ENCODE data around the gene SLC31A1.

SLC31A1 gene

DNA sequence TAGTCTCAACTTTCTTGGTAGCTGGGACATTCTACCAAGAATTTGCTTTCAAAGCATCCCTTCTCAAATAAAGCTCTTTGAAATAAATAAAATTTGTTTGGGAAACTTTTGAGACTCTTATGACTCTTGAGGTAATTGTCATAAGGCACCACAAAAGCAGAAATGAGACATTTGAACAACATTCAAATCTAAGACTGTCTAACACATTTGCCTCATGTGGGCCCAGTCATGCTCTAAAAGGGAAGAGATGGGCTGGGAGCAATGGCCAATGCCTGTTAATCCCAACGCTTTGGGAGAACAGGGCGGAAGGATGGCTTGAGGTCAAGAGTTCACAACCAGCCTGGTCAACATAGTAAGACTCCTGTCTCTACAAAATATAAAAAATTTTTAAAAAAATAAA, 44.1 kb upstream of the SLC31A1 start:
- H3K9ac ChIP-seq (ENCODE audit: low read length) = no peak overlapping the region
- H3K27ac ChIP-seq (ENCODE audit: low read depth, low read length) = no peak overlapping the region
- TF ChIP-seq, protein P1, sequence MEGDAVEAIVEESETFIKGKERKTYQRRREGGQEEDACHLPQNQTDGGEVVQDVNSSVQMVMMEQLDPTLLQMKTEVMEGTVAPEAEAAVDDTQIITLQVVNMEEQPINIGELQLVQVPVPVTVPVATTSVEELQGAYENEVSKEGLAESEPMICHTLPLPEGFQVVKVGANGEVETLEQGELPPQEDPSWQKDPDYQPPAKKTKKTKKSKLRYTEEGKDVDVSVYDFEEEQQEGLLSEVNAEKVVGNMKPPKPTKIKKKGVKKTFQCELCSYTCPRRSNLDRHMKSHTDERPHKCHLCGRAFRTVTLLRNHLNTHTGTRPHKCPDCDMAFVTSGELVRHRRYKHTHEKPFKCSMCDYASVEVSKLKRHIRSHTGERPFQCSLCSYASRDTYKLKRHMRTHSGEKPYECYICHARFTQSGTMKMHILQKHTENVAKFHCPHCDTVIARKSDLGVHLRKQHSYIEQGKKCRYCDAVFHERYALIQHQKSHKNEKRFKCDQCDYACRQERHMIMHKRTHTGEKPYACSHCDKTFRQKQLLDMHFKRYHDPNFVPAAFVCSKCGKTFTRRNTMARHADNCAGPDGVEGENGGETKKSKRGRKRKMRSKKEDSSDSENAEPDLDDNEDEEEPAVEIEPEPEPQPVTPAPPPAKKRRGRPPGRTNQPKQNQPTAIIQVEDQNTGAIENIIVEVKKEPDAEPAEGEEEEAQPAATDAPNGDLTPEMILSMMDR (IDR thresholded peaks at IDR 0.05; ENCODE audit: insufficient read depth, low read length, poor library complexity, severe bottlenecking) = no peak
- no peak for TF ChIP-seq EZH2phosphoT487 (conservative IDR thresholded peaks at IDR 0.05; ENCODE audit: low read length)
- 0 out of 2 replicates have a peak, but pooled peaks cover 3% of the 10 kb centered on the region for H3F3A ChIP-seq (ENCODE audit: insufficient read depth)
- no peaks in the 10 kb centered on the region for H3K9me3 ChIP-seq (ENCODE audit: insufficient read depth, low read length)
- no peaks in the 10 kb centered on the region for H3K27me3 ChIP-seq (ENCODE audit: low read length)
- no peaks in the 10 kb centered on the region for H3K79me2 ChIP-seq (ENCODE audit: insufficient read depth, low read length)
- no peaks in the 10 kb centered on the region for H4K20me1 ChIP-seq (ENCODE audit: low read depth, low read length)
- H3K9me2 ChIP-seq (replicated peaks; ENCODE audit: insufficient read depth, low read length) = no peaks in the 10 kb centered on the region
- H3K4me2 ChIP-seq (ENCODE audit: low read depth, low read length, poor library complexity, severe bottlenecking) = no peak overlapping the region
- H3K36me3 ChIP-seq (ENCODE audit: low read length) = peaks cover 80% of the 10 kb centered on the region
- H2AFZ ChIP-seq (ENCODE audit: low read depth, low read length, severe bottlenecking) = no peak overlapping the region
- no peak overlapping the region for H3K4me3 ChIP-seq (ENCODE audit: insufficient read depth, low read length, poor library complexity, severe bottlenecking)

DNA sequence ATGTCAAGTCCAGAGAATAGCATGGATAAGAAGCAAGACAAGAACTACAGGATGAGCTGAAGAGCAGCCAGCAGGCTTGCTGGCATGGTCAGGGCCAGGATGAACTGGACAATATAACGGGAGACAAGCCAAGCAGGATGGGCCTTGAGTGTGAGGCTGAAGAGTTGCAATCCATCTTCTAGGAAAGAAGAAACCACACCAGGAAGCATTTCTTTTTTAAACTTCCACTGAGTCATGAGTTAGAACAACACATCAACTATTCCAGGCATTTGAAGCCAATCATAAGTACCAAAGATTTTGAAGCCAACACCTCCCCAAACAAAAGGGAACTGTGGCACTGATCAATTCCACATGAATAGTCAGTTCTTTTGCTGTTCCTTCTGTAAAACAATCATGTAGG, 43.3 kb upstream of the SLC31A1 start:
- Histone ChIP-seq H3K9me2 (replicated peaks; ENCODE audit: insufficient read depth, low read length) (no peaks in the 10 kb centered on the region), H3K4me2 (ENCODE audit: low read depth, low read length, poor library complexity, severe bottlenecking) (no peak overlapping the region), H3K27me3 (ENCODE audit: low read length) (no peaks in the 10 kb centered on the region), H3K36me3 (ENCODE audit: low read length) (peaks cover 80% of the 10 kb centered on the region), H2AFZ (ENCODE audit: low read depth, low read length, severe bottlenecking) (no peak overlapping the region), H4K20me1 (ENCODE audit: low read depth, low read length) (no peaks in the 10 kb centered on the region), H3K27ac (ENCODE audit: low read depth, low read length) (no peak overlapping the region), H3K4me3 (ENCODE audit: insufficient read depth, low read length, poor library complexity, severe bottlenecking) (no peak overlapping the region), H3K9me3 (ENCODE audit: insufficient read depth, low read length) (no peaks in the 10 kb centered on the region), H3K79me2 (ENCODE audit: insufficient read depth, low read length) (no peaks in the 10 kb centered on the region), H3K9ac (ENCODE audit: low read length) (no peak overlapping the region), H3F3A (ENCODE audit: insufficient read depth) (0 out of 2 replicates have a peak, but pooled peaks cover 3% of the 10 kb centered on the region)
- TF ChIP-seq, protein P1 (IDR thresholded peaks at IDR 0.05; ENCODE audit: insufficient read depth, low read length, poor library complexity, severe bottlenecking) = no peak
- TF ChIP-seq EZH2phosphoT487 (conservative IDR thresholded peaks at IDR 0.05; ENCODE audit: low read length) = no peak

DNA sequence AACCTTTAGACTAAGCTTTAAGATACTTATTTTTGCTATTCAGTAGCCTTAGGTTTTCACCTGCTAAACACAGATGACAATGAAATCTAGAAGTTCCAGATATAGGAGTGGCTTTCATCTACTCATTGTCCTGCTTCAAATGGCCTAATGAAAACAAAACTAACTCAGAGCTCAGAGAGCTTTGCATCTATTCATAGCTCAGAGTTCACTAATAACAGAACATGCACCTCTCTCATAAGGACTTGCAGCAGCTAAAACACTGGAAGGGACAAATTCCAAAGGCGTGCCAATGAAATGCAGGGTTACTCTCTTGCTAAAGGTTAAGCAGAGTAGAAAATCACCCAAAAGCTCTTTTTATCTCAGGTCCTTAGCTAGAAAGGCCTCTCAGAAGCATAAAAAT, 41.5 kb upstream of the SLC31A1 start:
- no peaks in the 10 kb centered on the region for H3K9me3 ChIP-seq (ENCODE audit: insufficient read depth, low read length)
- H3K4me2 ChIP-seq (ENCODE audit: low read depth, low read length, poor library complexity, severe bottlenecking) = no peak overlapping the region
- no peak overlapping the region for H2AFZ ChIP-seq (ENCODE audit: low read depth, low read length, severe bottlenecking)
- TF ChIP-seq, protein P1 (IDR thresholded peaks at IDR 0.05; ENCODE audit: insufficient read depth, low read length, poor library complexity, severe bottlenecking) = no peak
- no peak for TF ChIP-seq EZH2phosphoT487 (conservative IDR thresholded peaks at IDR 0.05; ENCODE audit: low read length)
- no peak overlapping the region for H3K27ac ChIP-seq (ENCODE audit: low read depth, low read length)
- no peak overlapping the region for H3K4me3 ChIP-seq (ENCODE audit: insufficient read depth, low read length, poor library complexity, severe bottlenecking)
- H3K9ac ChIP-seq (ENCODE audit: low read length) = no peak overlapping the region
- H4K20me1 ChIP-seq (ENCODE audit: low read depth, low read length) = no peaks in the 10 kb centered on the region
- peaks cover 71% of the 10 kb centered on the region for H3K36me3 ChIP-seq (ENCODE audit: low read length)
- H3F3A ChIP-seq (ENCODE audit: insufficient read depth) = 0 out of 2 replicates have a peak, but pooled peaks cover 3% of the 10 kb centered on the region
- H3K27me3 ChIP-seq (ENCODE audit: low read length) = no peaks in the 10 kb centered on the region
- no peaks in the 10 kb centered on the region for H3K79me2 ChIP-seq (ENCODE audit: insufficient read depth, low read length)
- no peaks in the 10 kb centered on the region for H3K9me2 ChIP-seq (replicated peaks; ENCODE audit: insufficient read depth, low read length)
